ENCODE data around the gene TRAPPC2. TPM values are rescaled to one million over a fixed set of nuclear protein-coding genes. Genes with fewer than 3 reads are reported as not detected.
A peak's percentile ranks its signal among the peaks of the same experiment; 100 is the strongest.

The TRAPPC2 gene
- total RNA-seq, 1 donor = 28.1 TPM

DNA sequence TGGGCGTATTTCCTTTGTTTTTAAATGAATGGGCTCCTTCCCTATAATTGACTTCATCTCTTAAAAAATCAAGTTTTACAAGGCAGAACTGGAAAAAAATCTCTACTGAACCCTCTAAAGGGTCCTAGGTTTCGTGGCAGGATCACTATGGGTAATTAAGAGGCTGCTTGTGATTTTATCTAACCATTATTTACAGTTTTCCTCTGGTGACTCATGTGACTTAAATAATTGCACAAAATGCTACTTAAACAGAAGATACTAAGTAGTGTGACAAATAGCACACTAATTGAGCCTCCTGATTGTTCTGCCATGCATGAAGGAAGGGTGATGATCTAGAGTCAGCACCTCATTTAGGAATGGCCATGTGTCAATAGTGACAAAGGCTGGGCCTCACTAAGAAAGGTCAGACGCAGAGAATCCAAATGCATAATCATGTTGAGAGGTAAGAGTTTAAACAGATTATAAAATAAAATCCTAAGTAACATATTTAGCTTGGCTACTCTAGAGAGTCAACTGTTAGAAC, 35.7 kb upstream of the TRAPPC2 start:
- TF ChIP-seq, protein P1, sequence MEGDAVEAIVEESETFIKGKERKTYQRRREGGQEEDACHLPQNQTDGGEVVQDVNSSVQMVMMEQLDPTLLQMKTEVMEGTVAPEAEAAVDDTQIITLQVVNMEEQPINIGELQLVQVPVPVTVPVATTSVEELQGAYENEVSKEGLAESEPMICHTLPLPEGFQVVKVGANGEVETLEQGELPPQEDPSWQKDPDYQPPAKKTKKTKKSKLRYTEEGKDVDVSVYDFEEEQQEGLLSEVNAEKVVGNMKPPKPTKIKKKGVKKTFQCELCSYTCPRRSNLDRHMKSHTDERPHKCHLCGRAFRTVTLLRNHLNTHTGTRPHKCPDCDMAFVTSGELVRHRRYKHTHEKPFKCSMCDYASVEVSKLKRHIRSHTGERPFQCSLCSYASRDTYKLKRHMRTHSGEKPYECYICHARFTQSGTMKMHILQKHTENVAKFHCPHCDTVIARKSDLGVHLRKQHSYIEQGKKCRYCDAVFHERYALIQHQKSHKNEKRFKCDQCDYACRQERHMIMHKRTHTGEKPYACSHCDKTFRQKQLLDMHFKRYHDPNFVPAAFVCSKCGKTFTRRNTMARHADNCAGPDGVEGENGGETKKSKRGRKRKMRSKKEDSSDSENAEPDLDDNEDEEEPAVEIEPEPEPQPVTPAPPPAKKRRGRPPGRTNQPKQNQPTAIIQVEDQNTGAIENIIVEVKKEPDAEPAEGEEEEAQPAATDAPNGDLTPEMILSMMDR (IDR thresholded peaks at IDR 0.05; ENCODE audit: insufficient read depth, low read depth, low read length) = no peak
- DNase-seq (ENCODE audit: low read depth) = no peak
- no peak overlapping the region for H3K4me3 ChIP-seq (ENCODE audit: low read depth, low read length)

DNA sequence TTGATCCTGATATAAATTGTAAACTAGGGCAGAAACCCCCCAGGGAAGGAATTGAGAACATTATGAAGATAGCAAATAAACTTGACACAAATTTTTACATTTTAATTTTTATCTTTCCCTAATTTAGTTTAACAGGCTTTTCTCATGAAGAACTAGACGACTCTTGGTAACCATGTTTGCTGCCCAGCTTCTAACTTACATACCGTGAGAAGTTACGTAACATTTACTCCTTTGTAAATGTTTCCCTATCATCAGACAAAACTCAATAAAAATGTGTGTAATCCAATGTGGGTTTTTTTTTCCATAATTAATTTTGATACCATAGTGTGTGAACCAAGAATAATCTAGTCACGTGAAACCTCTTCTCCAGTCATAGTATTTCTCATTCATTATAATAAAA, 34.5 kb upstream of the TRAPPC2 start:
- DNase-seq (ENCODE audit: low read depth) = no peak
- H3K4me3 ChIP-seq (ENCODE audit: low read depth, low read length) = no peak overlapping the region
- TF ChIP-seq, protein P1 (IDR thresholded peaks at IDR 0.05; ENCODE audit: insufficient read depth, low read depth, low read length) = no peak

DNA sequence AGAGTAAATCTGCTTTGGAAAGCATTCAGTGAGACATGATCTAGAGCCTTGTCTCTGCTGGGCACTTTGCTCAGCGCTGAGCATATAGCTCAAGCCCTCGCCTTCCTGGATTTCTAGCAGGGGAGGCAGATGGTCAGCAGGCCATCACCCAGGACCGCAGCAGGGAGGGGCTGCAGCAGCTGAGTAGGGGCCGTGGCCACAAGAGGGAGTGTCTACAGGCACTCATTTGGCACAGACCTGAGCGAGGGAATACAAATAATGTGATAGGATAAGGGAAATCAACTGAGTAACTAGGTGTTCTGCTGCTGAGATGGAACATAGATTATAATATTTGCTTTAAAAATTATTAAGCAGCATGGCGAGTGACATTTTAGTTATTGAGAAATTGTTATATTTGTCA, 30.3 kb upstream of the TRAPPC2 start:
- TF ChIP-seq, protein P1 (IDR thresholded peaks at IDR 0.05; ENCODE audit: insufficient read depth, low read depth, low read length) = peak; percentile 24
- no peak overlapping the region for H3K4me3 ChIP-seq (ENCODE audit: low read depth, low read length)
- DNase-seq (ENCODE audit: low read depth) = no peak

DNA sequence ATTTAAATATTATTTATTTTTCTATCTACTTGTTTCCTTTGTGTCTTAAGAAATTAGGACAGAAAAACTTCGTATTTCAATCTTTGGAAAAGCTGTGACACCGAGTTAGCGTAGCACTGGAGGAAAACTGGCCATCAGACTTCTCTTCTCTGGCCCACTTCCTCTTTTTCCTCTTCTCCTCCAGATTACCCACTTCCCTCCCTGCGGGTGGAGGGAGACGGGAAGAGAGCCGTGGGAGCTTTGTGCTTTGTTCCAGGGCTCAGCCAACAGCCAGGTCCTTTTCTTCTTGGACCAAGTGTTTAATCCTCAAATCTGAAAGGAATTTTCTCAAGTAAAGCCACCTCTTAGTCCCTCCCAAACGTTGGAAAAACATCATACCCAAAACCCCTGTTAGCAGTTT, 29.9 kb upstream of the TRAPPC2 start:
- no peak for DNase-seq (ENCODE audit: low read depth)
- TF ChIP-seq, protein P1 (IDR thresholded peaks at IDR 0.05; ENCODE audit: insufficient read depth, low read depth, low read length) = no peak
- no peak overlapping the region for H3K4me3 ChIP-seq (ENCODE audit: low read depth, low read length)

DNA sequence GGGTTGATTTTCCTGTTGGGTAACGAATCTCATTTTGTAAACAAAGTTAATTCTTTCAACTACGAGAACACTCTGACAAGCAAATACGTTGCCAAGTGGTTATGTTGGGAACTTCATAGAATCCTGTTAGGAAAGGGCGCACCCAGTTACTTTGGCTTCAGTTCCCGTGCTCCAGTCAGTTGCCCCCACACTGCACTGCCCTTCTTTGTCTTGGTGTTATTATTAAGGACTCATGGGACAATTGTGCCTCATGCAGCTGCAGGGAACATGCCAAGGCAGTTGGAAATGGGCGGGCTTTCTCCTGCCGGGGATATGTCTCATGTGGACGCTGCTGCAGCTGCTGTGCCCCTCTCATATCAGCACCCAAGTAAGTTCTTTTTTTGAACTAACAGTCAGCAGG, 29.1 kb upstream of the TRAPPC2 start:
- TF ChIP-seq, protein P1 (IDR thresholded peaks at IDR 0.05; ENCODE audit: insufficient read depth, low read depth, low read length) = no peak
- no peak for DNase-seq (ENCODE audit: low read depth)
- no peak overlapping the region for H3K4me3 ChIP-seq (ENCODE audit: low read depth, low read length)

DNA sequence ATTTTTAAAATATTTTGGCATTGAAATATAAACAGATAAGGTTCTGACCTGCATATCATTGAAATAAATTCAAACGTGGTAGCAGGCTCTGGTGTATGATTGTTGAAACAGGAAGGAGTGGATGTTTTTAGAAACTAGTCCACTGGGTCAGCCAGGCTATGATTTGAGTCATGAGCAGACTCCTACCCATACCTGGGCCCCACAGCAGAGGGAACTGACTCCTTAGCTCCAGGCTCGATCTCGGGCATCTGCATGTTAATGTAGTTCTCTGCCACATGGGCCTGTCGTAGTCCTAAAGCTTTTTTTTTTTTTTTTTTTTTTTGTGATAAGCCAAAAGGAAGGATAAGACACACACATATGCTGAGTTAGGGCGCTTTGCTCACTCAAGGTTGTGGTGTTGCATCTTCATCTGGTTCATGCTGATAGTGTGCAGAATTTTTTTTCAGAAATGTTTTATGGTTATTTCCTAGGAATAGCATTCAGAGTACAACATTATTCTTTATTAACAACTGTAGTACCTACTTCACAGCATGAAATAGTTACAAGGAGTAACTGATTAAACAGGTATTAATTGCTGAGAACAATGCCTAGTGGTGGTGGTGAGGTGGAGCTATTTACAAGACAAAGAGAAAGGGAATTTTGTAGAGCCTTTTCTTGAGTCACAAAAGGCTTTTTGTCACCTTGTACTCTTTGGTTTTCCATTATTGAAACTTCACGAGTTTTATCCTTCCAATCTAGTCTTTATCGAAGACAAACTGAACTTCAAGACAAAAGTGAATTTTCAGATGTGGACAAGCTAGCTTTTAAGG, 27.4 kb upstream of the TRAPPC2 start:
- TF ChIP-seq, protein P1 (IDR thresholded peaks at IDR 0.05; ENCODE audit: insufficient read depth, low read depth, low read length) = no peak
- no peak overlapping the region for H3K4me3 ChIP-seq (ENCODE audit: low read depth, low read length)
- DNase-seq (ENCODE audit: low read depth) = peak; percentile 29

Measured in fibroblast of villous mesenchyme (primary cell).